ENCODE results near the gene AUNIP.

DNA sequence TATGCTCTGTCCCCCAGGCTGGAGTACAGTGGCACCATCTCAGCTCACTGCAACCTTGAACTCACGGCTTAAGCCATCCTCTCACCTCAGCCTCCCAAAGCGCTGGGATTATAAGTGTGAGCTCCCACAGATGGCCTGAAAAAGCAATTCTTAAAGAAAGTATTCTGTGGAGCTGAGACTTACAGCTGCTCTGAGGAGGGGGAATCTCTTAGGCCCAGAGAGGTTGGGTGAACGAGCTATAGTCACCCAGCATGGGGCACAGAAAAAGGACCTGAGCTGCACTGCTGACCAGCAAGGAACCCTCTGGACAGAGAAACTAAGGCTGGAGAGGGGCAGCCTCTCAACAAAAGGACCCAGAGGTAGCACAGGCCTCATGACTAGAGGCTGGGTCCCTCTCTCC, 15.0 kb upstream of the AUNIP start:
- TF ChIP-seq, protein P1, sequence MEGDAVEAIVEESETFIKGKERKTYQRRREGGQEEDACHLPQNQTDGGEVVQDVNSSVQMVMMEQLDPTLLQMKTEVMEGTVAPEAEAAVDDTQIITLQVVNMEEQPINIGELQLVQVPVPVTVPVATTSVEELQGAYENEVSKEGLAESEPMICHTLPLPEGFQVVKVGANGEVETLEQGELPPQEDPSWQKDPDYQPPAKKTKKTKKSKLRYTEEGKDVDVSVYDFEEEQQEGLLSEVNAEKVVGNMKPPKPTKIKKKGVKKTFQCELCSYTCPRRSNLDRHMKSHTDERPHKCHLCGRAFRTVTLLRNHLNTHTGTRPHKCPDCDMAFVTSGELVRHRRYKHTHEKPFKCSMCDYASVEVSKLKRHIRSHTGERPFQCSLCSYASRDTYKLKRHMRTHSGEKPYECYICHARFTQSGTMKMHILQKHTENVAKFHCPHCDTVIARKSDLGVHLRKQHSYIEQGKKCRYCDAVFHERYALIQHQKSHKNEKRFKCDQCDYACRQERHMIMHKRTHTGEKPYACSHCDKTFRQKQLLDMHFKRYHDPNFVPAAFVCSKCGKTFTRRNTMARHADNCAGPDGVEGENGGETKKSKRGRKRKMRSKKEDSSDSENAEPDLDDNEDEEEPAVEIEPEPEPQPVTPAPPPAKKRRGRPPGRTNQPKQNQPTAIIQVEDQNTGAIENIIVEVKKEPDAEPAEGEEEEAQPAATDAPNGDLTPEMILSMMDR (IDR thresholded peaks at IDR 0.05; ENCODE audit: insufficient read depth, low read length), result no peak
- no peak for TF ChIP-seq REST (IDR thresholded peaks at IDR 0.05; ENCODE audit: insufficient replicate concordance, low read depth)
- no peak for TF ChIP-seq POLR2AphosphoS5 (IDR thresholded peaks at IDR 0.05; ENCODE audit: low read depth)
